Pancreas (tissue), 10 donors: ENCODE measurements around the gene TUBA4A. TPM values are rescaled to one million over a fixed set of nuclear protein-coding genes. Genes with fewer than 3 reads are reported as not detected.

Experiments
- ATAC-seq, 4 donors: fragments of 200-7000 bp; cut with Tn5 transposase; one replicate each; pipeline versions ENCODE4 v1.8.0 to v1.9.1; 2020; ENCODE audit warnings: mild to moderate bottlenecking in 4 of 4, moderate library complexity in 4 of 4
- DNase-seq, 6 donors: peaks; one replicate each; pipeline ENCODE4 v3.0.0-alpha.2; 2020
- FAIRE-seq: peaks from 2 replicates; lab custom pipeline; 2012; peaks lifted over from hg19 to GRCh38; lab: Jason Lieb, UNC
- H3K27ac ChIP-seq, 4 donors: fragments of 200-600 bp; sonication (generic); 1 replicate in 3 of 4; 2 replicates in 1 of 4; pipeline versions ENCODE4 v1.5.0 to v1.8.0; 2020
- H3K27me3 ChIP-seq, 4 donors: fragments of 200-600 bp; one replicate each; pipeline ENCODE4 v1.8.0; 2021
- H3K36me3 ChIP-seq, 3 donors: fragments of 200-600 bp; sonication (generic) in 1 of 3; one replicate each; pipeline versions ENCODE4 v1.5.0 to v1.8.0; 2020 to 2021
- H3K4me1 ChIP-seq, 3 donors: fragments of 200-600 bp; one replicate each; pipeline ENCODE4 v1.8.0; 2021
- H3K4me3 ChIP-seq, 4 donors: fragments of 200-600 bp; sonication (generic) in 2 of 4; one replicate each; pipeline versions ENCODE4 v1.5.0 to v1.8.0; 2020 to 2021
- H3K9me3 ChIP-seq, 4 donors: fragments of 200-600 bp; one replicate each; pipeline ENCODE4 v1.8.0; 2021
- WGBS, 2 donors: extraction: QIAGEN DNeasy Blood & Tissue Kit; methylation state at CpG; one replicate each; pipeline ENCODE4 v1.1.7; 2013; 5-methylcytosine and 5-hydroxymethylcytosine counted together
- intact Hi-C, 3 donors: fragments of 100-400 bp; cut with DNase I; formaldehyde crosslinking; loops; one replicate each; pipeline versions ENCODE4 v1.11.1 to v1.14.2; 2022
- polyA plus RNA-seq, 2 donors: library from polyadenylated mRNA; stranded (reverse); fragments of 200-250 nt; gene quantifications; one replicate each; pipeline ENCODE4 v1.2.3, GENCODE V29; 2013
- total RNA-seq, 6 donors: library from RNA; stranded (reverse); fragmentation: NEBNext Ultra II Directional in 4 of 6; extraction: Animal tissue kit (Norgen Biotek cat#: 25700) in 4 of 6; gene quantifications; one replicate each; pipeline versions ENCODE4 v1.2.1 to v1.2.4, GENCODE V29; 2021 to 2023
- TF ChIP-seq, protein P1 (sequence below), 4 donors: fragments of 200-600 bp; sonication (generic) in 3 of 4; IDR thresholded peaks; one replicate each; pipeline versions ENCODE4 v1.5.0 to v1.8.0; 2021; ENCODE audit warnings: antibody characterized with exemption in 4 of 4
- donor health status: healthy with polysubstance abuse.
- donor health status: DM: no; HTN: no; CAD: no; lungs with moderate emphysema.
- donor health status: DM: no; HTN: no; CAD: no.
- donor health status: control.
- donor health status: control.
- donor health status: Bipolar disorder and iron deficiency.
- donor health status: DM: yes; HTN: yes; CAD: no.
- donor health status: DM: no; HTN: no; CAD: no.
- donor health status: DM: no; HTN: no; CAD: no.
- donor health status: DM: yes; HTN: yes; CAD: no.

Gene TUBA4A
- total and polyA plus RNA-seq, 8 donors, result 12.2 to 51.5 (median 14.7) TPM

DNA sequence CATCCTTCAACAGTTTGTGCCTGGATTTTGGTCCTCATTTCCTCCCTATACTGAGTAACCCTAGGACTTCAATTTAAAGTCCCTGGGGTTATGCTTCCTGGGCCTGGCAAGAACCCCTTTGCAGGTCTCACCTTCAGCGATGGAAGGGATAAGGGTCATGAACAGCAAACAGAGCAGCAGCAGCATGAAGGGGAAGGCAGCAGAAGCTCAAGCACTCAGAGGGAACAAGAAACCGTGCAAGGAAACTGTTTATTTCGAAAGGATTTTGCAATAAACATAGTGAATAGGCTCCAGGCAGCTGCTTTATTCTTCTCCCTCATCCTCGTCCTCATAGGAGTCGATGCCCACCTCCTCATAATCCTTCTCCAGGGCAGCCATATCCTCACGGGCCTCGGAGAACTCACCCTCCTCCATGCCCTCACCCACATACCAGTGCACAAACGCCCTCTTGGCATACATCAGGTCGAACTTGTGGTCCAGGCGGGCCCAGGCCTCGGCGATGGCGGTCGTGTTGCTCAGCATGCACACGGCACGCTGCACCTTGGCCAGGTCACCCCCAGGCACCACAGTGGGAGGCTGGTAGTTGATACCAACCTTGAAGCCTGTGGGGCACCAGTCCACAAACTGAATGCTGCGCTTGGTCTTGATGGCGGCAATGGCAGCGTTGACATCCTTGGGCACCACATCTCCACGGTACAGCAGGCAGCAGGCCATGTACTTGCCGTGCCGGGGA is 3.5 kb downstream of the TUBA4A start:
- H3K4me3 ChIP-seq, result peak overlapping the region in 1 of 4 donors; percentile 25
- WGBS, 2 donors, result 78 to 79% methylated on average over 22 of the region's 22 CpGs
- DNase-seq (no peak), ATAC-seq (no peak), FAIRE-seq (no peak)
- peaks cover 0 to 5% (median 0%) of the 10 kb centered on the region in 3 donors for H3K36me3 ChIP-seq
- H3K27ac ChIP-seq, result peak overlapping the region; percentile 90 to 96 (median 92)
- TF ChIP-seq, protein P1, sequence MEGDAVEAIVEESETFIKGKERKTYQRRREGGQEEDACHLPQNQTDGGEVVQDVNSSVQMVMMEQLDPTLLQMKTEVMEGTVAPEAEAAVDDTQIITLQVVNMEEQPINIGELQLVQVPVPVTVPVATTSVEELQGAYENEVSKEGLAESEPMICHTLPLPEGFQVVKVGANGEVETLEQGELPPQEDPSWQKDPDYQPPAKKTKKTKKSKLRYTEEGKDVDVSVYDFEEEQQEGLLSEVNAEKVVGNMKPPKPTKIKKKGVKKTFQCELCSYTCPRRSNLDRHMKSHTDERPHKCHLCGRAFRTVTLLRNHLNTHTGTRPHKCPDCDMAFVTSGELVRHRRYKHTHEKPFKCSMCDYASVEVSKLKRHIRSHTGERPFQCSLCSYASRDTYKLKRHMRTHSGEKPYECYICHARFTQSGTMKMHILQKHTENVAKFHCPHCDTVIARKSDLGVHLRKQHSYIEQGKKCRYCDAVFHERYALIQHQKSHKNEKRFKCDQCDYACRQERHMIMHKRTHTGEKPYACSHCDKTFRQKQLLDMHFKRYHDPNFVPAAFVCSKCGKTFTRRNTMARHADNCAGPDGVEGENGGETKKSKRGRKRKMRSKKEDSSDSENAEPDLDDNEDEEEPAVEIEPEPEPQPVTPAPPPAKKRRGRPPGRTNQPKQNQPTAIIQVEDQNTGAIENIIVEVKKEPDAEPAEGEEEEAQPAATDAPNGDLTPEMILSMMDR (IDR thresholded peaks at IDR 0.05), result no peak
- intact Hi-C loops, result no loop called here
- peaks cover 26 to 68% (median 32%) of the 10 kb centered on the region in 3 donors for H3K4me1 ChIP-seq
- no peaks in the 10 kb centered on the region for H3K27me3 ChIP-seq
- no peaks in the 10 kb centered on the region for H3K9me3 ChIP-seq

DNA sequence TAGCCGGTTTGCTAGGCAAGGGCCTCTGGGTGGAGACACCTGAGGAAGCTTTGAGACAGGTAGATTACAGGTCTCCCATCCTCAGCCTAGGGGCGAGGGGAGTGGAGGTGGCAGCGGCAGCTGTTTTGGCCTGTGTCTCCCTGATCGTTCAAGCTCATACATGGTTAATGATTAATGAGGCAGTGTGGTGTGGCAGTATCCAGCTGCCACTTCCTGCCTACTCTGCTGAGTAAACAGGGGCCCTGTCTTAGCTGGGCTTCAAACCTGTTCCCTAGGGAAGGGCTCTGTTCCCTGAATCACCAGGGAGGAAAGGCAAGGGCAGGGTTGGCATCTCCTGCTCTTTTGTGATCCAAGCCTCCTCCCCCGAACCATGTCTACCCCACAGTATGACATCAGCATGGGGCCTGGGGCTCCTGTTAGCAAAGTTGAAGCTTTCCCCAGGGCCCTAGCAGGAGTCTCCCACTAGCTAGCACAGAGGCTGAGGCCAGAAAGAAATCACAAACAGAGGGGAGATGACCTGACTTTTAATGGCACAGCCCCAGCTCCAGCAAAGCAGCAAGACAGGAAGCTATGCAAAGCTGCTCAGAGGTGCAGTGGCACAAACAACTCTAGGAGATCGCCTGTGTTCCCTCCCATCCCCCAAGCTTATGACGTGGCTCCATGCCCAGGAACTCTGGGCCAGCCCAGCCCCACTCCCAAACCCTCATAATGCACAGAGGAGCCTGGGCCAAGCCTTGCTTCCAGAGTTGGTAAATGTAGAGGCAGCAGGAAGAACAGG is 4.3 kb downstream of the TUBA4A start:
- 3 to 5% methylated on average over 7 of the region's 7 CpGs for WGBS, 2 donors
- peak; percentile 66 to 71 (median 68) for ATAC-seq
- Histone ChIP-seq H3K4me1 (peaks cover 26 to 67% (median 32%) of the 10 kb centered on the region in 3 donors), H3K27me3 (no peaks in the 10 kb centered on the region), H3K9me3 (no peaks in the 10 kb centered on the region), H3K4me3 (peak overlapping the region in 2 of 4 donors; percentile 14 to 25), H3K36me3 (peaks cover 0 to 5% (median 0%) of the 10 kb centered on the region in 3 donors), H3K27ac (peak overlapping the region; percentile 90 to 96 (median 92))
- peak; percentile 76 to 89 (median 88) for DNase-seq
- no peak for FAIRE-seq
- intact Hi-C loops, result no loop called here
- TF ChIP-seq, protein P1 (IDR thresholded peaks at IDR 0.05), result no peak

DNA sequence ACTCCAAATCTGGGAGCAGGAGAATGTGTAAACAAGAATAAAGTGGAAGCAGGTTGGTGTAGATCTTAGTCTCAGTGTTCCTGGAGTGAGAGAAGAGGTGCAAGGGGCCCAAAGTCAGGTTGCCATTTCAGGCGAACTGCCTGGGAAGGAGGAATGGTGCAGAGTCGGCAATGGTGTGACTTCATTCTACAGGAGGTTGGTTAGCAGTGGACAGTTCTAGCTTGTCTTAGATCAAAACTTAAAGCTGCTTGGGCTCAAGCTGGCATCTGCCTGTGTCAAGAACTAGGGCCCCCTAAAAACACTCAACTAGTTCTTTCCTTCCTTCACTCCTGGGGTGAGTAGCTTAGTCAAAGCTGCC is 4.9 kb downstream of the TUBA4A start:
- Histone ChIP-seq H3K9me3 (no peaks in the 10 kb centered on the region), H3K27me3 (no peaks in the 10 kb centered on the region), H3K4me1 (peaks cover 26 to 66% (median 32%) of the 10 kb centered on the region in 3 donors), H3K36me3 (peaks cover 0 to 5% (median 0%) of the 10 kb centered on the region in 3 donors), H3K27ac (peak overlapping the region; percentile 90 to 96 (median 92)), H3K4me3 (peak overlapping the region in 2 of 4 donors; percentile 14 to 25)
- ATAC-seq (no peak), DNase-seq (no peak), FAIRE-seq (no peak)
- intact Hi-C loops, result no loop called here
- TF ChIP-seq, protein P1 (IDR thresholded peaks at IDR 0.05), result no peak
- 56 to 58% methylated on average over 2 of the region's 2 CpGs for WGBS, 2 donors

DNA sequence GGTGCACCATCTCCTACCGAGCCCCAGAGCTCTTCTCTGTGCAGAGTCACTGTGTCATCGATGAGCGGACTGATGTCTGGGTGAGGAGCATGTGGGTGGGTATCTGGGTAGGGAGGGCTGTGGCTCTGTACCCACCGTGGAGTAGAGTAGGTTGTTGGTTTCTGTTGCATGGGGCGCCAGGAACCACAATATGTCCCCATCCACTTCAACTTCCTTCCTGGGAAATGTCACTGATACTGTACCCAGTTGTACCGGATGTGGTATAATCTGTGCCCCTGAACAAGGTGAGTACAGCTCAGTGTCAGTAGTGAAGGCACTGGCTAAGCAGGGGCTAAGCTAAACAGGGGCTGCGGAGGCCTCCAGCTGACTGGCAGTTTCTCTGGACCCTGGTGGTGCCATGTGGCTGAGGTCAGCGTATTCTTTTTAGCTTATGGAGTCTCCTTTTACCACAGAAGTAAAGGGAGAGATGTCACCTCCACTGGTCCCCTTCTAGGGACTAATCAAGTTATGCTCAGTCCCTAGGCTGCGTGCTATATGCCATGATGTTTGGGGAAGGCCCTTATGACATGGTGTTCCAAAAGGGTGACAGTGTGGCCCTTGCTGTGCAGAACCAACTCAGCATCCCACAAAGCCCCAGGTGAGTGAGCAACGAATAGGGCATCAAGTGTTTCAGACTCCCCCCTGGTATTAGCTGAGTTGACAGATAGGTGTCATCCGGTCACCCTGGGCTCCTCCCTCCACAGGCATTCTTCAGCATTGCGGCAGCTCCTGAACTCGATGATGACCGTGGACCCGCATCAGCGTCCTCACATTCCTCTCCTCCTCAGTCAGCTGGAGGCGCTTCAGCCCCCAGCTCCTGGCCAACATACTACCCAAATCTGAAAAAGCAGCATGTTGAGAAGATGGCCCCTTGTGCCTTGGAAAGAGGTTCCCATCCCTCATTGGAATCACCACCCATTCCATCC is 5.8 kb downstream of the TUBA4A start:
- peaks cover 26 to 66% (median 32%) of the 10 kb centered on the region in 3 donors for H3K4me1 ChIP-seq
- FAIRE-seq, result no peak
- no peak for DNase-seq
- H3K36me3 ChIP-seq, result peaks cover 0 to 5% (median 0%) of the 10 kb centered on the region in 3 donors
- 90 to 93% methylated on average over 17 of the region's 17 CpGs for WGBS, 2 donors
- intact Hi-C loops, result no loop called here
- H3K9me3 ChIP-seq, result no peaks in the 10 kb centered on the region
- H3K27me3 ChIP-seq, result no peaks in the 10 kb centered on the region
- no peak overlapping the region for H3K4me3 ChIP-seq
- no peak for ATAC-seq
- TF ChIP-seq, protein P1 (IDR thresholded peaks at IDR 0.05), result no peak
- peak overlapping the region in 3 of 4 donors; percentile 90 to 96 (median 94) for H3K27ac ChIP-seq
